GM21737 (cell line): Measurements from ENCODE around the gene KLHL21.
A peak's percentile ranks its signal among the peaks of the same experiment; 100 is the strongest.
"Not testable (repeated sequence)": the region's sequence is repeated elsewhere in the genome, so short reads cannot be mapped to it uniquely, and the experiment has no call there.

ENCODE experiments used
- ATAC-seq: cut with Tn5 transposase; IDR thresholded peaks from one replicate; pipeline ENCODE4 v1.9.1; 2021; ENCODE audit warnings: mild to moderate bottlenecking, moderate library complexity; ENCODE audit not compliant: unreplicated experiment

Gene KLHL21

GRCh38 chr1:6585081-6585722 is 17.5 kb downstream of the KLHL21 start:
- ATAC-seq: no peak

GRCh38 chr1:6584126-6585080 is 18.3 kb downstream of the KLHL21 start:
- no peak for ATAC-seq

GRCh38 chr1:6582370-6582769 is 20.3 kb downstream of the KLHL21 start:
- ATAC-seq: no peak

GRCh38 chr1:6581561-6582305 is 20.9 kb downstream of the KLHL21 start:
- no peak for ATAC-seq

- ATAC-seq: no peak
These were observed 21.9 kb downstream of the KLHL21 start for GRCh38 chr1:6580593-6581409.

GRCh38 chr1:6580119-6580592 is 22.5 kb downstream of the KLHL21 start:
- no peak for ATAC-seq

- ATAC-seq: peak; percentile 92
These were observed 23.1 kb downstream of the KLHL21 start, which contains the start of gene ZBTB48 for GRCh38 chr1:6579374-6580118. TSS of gene ZBTB48 (plus strand) at chr1:6579994. CDS start at chr1:6580610, 616 bp downstream.

- ATAC-seq: no peak
These were observed 23.9 kb downstream of the KLHL21 start for GRCh38 chr1:6578624-6579373.

- ATAC-seq: no peak
These were observed 24.7 kb downstream of the KLHL21 start for GRCh38 chr1:6577831-6578525.

GRCh38 chr1:6574818-6575217 is 27.9 kb downstream of the KLHL21 start:
- no peak for ATAC-seq

- ATAC-seq: no peak
These were observed 28.5 kb downstream of the KLHL21 start for GRCh38 chr1:6574025-6574620.

- no peak for ATAC-seq
These were observed 29.9 kb downstream of the KLHL21 start for GRCh38 chr1:6572653-6573383.

- no peak for ATAC-seq
These were observed 31.7 kb downstream of the KLHL21 start for GRCh38 chr1:6570987-6571386.

- no peak for ATAC-seq
These were observed 32.6 kb downstream of the KLHL21 start for GRCh38 chr1:6570100-6570499.

GRCh38 chr1:6569033-6569432 is 33.6 kb downstream of the KLHL21 start:
- ATAC-seq: no peak

GRCh38 chr1:6560267-6560666 is 42.4 kb downstream of the KLHL21 start:
- ATAC-seq: no peak

- not testable (repeated sequence) for ATAC-seq
These were observed 43.5 kb downstream of the KLHL21 start for GRCh38 chr1:6559161-6559560.
